Fibroblast of villous mesenchyme (primary cell): Measurements from ENCODE around the gene STARD3. TPM values are rescaled to one million over a fixed set of nuclear protein-coding genes. Genes with fewer than 3 reads are reported as not detected.

Source experiments
- DNase-seq: peaks from one replicate; pipeline ENCODE4 v3.0.0-alpha.2; 2010; ENCODE audit warnings: low read depth
- H3K4me3 ChIP-seq: 2 replicates; pipeline ENCODE4 v1.5.1; 2011; ENCODE audit warnings: low read depth, mild to moderate bottlenecking, low read length
- CTCF ChIP-seq: IDR thresholded peaks from 2 replicates; pipeline ENCODE4 v1.5.1; 2012; ENCODE audit warnings: low read depth, mild to moderate bottlenecking, low read length; ENCODE audit not compliant: insufficient read depth
- total RNA-seq: library from RNA; depleted of rRNA; stranded (reverse); fragments of >200 nt; gene quantifications from 2 replicates; pipeline ENCODE4 v1.2.3, GENCODE V29; 2012

STARD3 gene
- total RNA-seq, 1 donor, result 23.7 TPM

DNA sequence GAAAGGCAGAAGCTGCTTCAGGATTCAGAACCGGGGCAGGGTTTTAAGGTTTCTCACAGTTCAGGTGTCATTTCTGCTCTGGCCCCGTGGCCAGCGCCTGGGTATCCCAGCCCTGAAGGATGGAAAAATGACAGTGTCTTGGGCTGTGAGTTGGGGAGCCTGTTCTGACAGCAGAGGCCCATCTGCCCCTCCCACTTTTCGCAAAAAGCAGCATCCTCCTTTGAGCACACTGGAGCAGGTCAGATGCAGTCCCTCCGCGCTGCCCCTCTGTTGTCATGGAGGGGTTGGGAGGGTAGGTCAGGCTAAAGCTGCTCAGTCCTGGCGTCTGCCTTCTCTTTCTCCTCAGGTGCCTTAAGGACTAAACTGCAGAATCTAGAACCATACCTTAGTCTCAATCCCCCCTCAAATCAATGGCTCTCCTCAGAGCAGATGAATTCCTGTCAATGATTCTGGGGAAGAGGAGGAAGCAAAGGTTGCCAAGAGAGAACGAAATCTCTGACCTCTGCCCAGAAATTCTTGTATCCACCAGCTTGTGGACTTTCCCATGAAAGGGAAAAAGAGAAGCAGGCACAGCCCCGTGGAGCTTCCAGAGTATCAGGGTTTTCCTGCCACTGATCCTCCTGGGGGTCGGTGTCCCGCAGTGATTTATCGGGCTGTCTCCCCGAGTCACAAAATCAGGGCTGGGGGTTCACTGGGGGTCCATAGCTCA is 36.5 kb upstream of the STARD3 start:
- DNase-seq, result no peak
- no peak overlapping the region for H3K4me3 ChIP-seq
- TF ChIP-seq CTCF, result no peak

- TF ChIP-seq CTCF, result no peak
- no peak for DNase-seq
Measured at GRCh38 chr17:39600997-39601597, 35.8 kb upstream of the STARD3 start.

DNA sequence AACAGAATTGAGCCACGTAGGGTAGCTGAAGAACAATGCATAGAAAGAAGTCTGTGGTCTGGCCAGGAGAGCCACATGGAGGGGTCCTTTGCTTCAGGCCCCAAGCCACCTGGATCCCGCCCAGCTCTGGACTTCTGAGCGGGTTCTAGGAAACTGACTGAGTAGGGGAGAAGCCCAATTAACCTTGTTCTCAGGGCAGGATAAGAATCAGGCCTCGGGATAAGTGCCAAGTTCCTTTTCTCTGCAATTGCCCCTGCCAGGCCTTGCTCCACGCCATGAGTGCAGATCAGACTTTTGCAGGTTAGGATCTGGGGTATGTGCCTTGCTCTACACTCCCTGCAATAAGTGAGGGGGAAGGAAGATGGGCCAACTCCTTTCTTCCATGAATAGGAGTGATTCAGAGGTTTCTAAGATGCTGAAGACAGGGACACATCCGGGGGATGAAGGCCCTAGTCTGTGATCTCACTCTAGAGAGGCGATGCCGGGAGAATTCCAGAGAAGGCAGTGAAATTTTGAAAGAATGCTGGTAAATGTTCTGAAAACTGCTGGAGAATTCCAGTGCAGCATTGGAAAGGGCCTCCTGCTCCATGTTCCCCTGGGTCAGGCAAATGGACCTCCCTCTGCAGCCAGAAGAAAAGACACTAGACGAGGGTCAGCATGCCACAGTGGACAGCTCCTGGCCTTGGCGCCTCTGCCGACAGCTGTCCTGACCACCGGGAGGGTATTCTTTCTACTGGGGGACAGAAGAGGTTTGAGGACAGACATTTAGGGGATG is 35.0 kb upstream of the STARD3 start:
- TF ChIP-seq CTCF, result no peak
- no peak overlapping the region for H3K4me3 ChIP-seq
- DNase-seq, result no peak

More at GRCh38 chr17:39600997-39601597, 35.8 kb upstream of the STARD3 start:
- no peak overlapping the region for H3K4me3 ChIP-seq

DNA sequence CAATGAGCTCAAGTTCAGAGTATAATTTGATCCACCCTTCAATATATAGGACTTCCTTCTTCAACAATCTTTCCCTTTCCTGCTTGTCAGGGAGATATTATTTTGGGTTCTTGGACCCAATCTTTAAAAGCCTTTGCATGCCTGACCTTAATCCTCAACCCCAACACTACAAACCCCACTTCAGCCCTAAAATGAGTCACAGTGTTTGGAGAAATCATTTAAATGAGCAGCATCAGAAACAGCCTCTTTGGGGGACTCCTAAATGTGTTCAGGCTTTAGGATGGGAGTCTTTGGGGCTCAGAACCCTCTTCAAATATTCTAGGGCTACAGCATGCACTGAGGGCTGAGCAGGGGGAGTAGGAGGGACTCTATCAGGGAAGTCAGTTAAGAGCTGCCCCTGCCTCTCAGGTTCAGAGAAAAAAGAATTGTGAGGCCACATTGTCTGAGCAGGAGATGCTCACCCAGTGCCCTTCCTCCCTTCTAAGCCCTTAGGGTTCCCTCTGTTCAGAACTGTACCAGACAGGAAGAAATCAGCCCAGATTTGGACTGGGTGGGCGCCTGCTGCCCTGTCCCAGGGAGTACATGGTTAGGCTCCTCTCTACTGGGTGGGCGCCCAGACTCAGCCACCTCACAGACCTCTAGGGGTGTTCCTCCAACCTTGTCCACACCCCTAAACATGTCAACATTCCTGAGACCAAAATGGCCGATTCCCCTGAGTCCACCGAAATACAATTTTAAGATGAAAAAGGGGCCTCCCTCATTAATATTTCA is 34.2 kb upstream of the STARD3 start:
- H3K4me3 ChIP-seq, result no peak overlapping the region
- DNase-seq, result no peak
- no peak for TF ChIP-seq CTCF

- no peak for TF ChIP-seq CTCF
- DNase-seq, result no peak
- no peak overlapping the region for H3K4me3 ChIP-seq
Measured at GRCh38 chr17:39603304-39604016, 33.5 kb upstream of the STARD3 start.

DNA sequence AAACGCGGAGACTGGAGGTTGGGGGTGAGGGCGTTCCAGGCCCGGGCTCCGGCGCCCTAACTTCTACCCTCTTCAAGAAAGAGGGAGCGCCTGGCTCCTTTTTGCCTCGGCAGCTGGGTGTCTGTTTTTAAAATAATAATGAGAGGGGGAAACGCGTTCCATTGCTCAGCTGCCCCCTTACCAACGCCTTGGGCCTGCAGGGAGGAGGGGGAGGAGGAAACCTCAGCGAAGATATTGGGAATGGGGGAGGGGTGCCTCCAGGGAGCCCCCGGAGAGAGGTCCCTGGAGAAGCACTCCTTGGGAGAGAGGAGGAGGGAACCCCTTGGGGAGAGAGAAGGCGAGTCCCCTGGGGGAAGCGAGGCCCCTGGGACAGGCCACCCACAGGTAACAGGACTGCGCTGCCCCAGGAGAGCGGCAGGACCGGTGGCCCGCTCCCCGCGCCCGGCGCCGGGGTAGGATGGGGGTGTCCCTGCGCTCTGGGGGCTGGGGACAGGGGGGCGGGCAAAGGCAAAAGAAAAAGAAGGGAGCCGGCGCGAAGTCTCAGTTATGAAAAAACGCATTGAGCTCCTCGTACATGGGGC is 31.9 kb upstream of the STARD3 start:
- no peak for DNase-seq
- no peak for TF ChIP-seq CTCF
- H3K4me3 ChIP-seq, result no peak overlapping the region
